NCI-H460 (cell line): ENCODE measurements around the gene SNX33. TPM values are rescaled to one million over a fixed set of nuclear protein-coding genes. Genes with fewer than 3 reads are reported as not detected.

Source experiments
- DNase-seq: peaks from one replicate; pipeline ENCODE4 v3.0.0-alpha.2; 2016; ENCODE audit warnings: low read depth; ENCODE audit errors: extremely low read depth
- total RNA-seq: library from RNA; depleted of rRNA; stranded (reverse); fragments of >200 nt; shearing (Covaris generic); gene quantifications from 2 replicates; pipeline ENCODE4 v1.2.3, GENCODE V29; 2014

The SNX33 gene
- total RNA-seq, 1 experiment from 2014 or later, result 10.0 TPM

- DNase-seq, result no peak
Measured at GRCh38 chr15:75659928-75660645, 12.4 kb downstream of the SNX33 start.

- peak; percentile 38 for DNase-seq
Measured at GRCh38 chr15:75661100-75661755, 13.5 kb downstream of the SNX33 start.

GRCh38 chr15:75661756-75662140 is 14.0 kb downstream of the SNX33 start:
- no peak for DNase-seq

GRCh38 chr15:75662823-75663519 is 15.3 kb downstream of the SNX33 start:
- DNase-seq, result no peak

GRCh38 chr15:75663931-75664421 is 16.3 kb downstream of the SNX33 start:
- DNase-seq, result no peak

GRCh38 chr15:75666823-75667501 is 19.2 kb downstream of the SNX33 start:
- peak; percentile 80 for DNase-seq

GRCh38 chr15:75669191-75669878 is 21.6 kb downstream of the SNX33 start:
- DNase-seq, result no peak

GRCh38 chr15:75669879-75670212 is 22.1 kb downstream of the SNX33 start:
- DNase-seq, result no peak

- DNase-seq, result no peak
Measured at GRCh38 chr15:75671730-75672602, 24.3 kb downstream of the SNX33 start.

- no peak for DNase-seq
Measured at GRCh38 chr15:75672646-75673425, 25.1 kb downstream of the SNX33 start.

GRCh38 chr15:75673426-75674235 is 25.9 kb downstream of the SNX33 start:
- DNase-seq, result no peak

- DNase-seq, result no peak
Measured at GRCh38 chr15:75674366-75674765, 26.7 kb downstream of the SNX33 start.

- DNase-seq, result no peak
Measured at GRCh38 chr15:75675579-75676404, 28.1 kb downstream of the SNX33 start.

- no peak for DNase-seq
Measured at GRCh38 chr15:75676688-75677464, 29.2 kb downstream of the SNX33 start.

- DNase-seq, result no peak
Measured at GRCh38 chr15:75677465-75678323, 30.0 kb downstream of the SNX33 start.
